Hematopoietic multipotent progenitor cell treated with erythropoietin and hydrocortisone succinate and interleukin-3 and kit ligand, for 17 days (in vitro differentiated cells): ENCODE data around the gene ARL16.

ENCODE experiments used
- DNase-seq: peaks from one replicate; pipeline ENCODE4 v3.0.0-alpha.2; 2015; ENCODE audit warnings: low spot score

ARL16 gene

GRCh38 chr17:81644496-81644895 is 39.1 kb downstream of the ARL16 start:
- DNase-seq, result no peak

GRCh38 chr17:81641825-81642489 is 41.6 kb downstream of the ARL16 start:
- no peak for DNase-seq

GRCh38 chr17:81640011-81640410 is 43.6 kb downstream of the ARL16 start:
- DNase-seq, result no peak

GRCh38 chr17:81638683-81639082 is 44.9 kb downstream of the ARL16 start:
- no peak for DNase-seq

GRCh38 chr17:81636505-81637288 is 46.9 kb downstream of the ARL16 start, which contains the start of the genes NPLOC4 and TSPAN10:
Gene NPLOC4 (minus strand): TSS chr17:81637112. CDS start chr17:81636930, 182 bp downstream.
Gene TSPAN10 (plus strand): TSS chr17:81637196. CDS start chr17:81642413, 5,217 bp downstream.
- DNase-seq, result peak; percentile 85

GRCh38 chr17:81635973-81636504 is 47.6 kb downstream of the ARL16 start:
- no peak for DNase-seq

GRCh38 chr17:81635431-81635830 is 48.2 kb downstream of the ARL16 start:
- DNase-seq, result no peak

- DNase-seq, result no peak
Measured at GRCh38 chr17:81631482-81631881, 52.1 kb downstream of the ARL16 start.
